ENCODE data around the gene TRAP1.

DNA sequence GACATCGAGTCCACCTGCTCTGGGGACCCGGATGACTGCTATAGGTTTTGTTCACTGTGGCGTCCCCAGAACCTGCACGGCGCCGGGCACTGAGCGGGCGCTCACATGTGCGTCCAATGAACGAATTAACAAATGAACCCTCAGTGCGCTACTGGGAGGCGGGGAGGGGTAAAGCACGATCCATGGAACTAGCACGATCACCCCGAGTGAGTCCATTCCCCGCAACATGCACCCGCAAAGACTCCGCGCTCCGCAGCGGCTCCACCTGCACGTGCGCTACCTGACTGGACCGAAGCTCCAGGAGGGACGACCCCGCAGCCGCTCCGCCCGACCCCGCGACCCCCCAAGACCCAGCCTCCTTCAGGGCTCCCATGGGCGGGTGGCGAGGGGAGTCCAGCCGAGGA is 491 bp downstream of the TRAP1 start:
- no peak for TF ChIP-seq CTCF (IDR thresholded peaks at IDR 0.05 in 2 of 3, conservative IDR thresholded peaks at IDR 0.05 in 1 of 3; ENCODE audit: borderline replicate concordance in 1 of 3, insufficient read depth in 1 of 3, low read depth in 2 of 3, low read length in 2 of 3)
- TF ChIP-seq SP1 (IDR thresholded peaks at IDR 0.05; ENCODE audit: low read depth): no peak
- no peak for TF ChIP-seq EZH2phosphoT487 (IDR thresholded peaks at IDR 0.05; ENCODE audit: borderline replicate concordance)
- TF ChIP-seq SRF (IDR thresholded peaks at IDR 0.05; ENCODE audit: low read depth): no peak
- TF ChIP-seq RAD21 (IDR thresholded peaks at IDR 0.05; ENCODE audit: low read depth): no peak
- TF ChIP-seq, protein P1, sequence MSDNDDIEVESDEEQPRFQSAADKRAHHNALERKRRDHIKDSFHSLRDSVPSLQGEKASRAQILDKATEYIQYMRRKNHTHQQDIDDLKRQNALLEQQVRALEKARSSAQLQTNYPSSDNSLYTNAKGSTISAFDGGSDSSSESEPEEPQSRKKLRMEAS (IDR thresholded peaks at IDR 0.05): no peak; the same call in 1 of the 2 replicates
- TF ChIP-seq REST (IDR thresholded peaks at IDR 0.05; ENCODE audit: low read depth): no peak
- TF ChIP-seq POLR2A (IDR thresholded peaks at IDR 0.05; ENCODE audit: borderline replicate concordance, extremely low read depth, insufficient read depth, insufficient read length): no peak
- no peak; the same call in 1 of the 2 replicates for TF ChIP-seq EGR1 (IDR thresholded peaks at IDR 0.05; ENCODE audit: low read depth)
- TF ChIP-seq SIN3A (IDR thresholded peaks at IDR 0.05; ENCODE audit: low read depth): no peak
- no peak for TF ChIP-seq EZH2 (IDR thresholded peaks at IDR 0.05)
- no peak for TF ChIP-seq ATF3 (IDR thresholded peaks at IDR 0.05)
